HG03135 (cell line): ENCODE measurements around the gene GLTPD2.

Source experiments
- ATAC-seq: cut with Tn5 transposase; IDR thresholded peaks from one replicate; pipeline ENCODE4 v1.9.1; 2021; ENCODE audit warnings: mild to moderate bottlenecking, moderate library complexity; ENCODE audit not compliant: unreplicated experiment

Gene GLTPD2

GRCh38 chr17:4788807-4789700 is at the start of gene GLTPD2:
Gene GLTPD2 (plus strand): TSS chr17:4788964. CDS start chr17:4789012, 48 bp downstream.
- ATAC-seq = no peak

- ATAC-seq = no peak
Measured at GRCh38 chr17:4739122-4740024, 49.4 kb upstream of the GLTPD2 start, which contains the start of the genes CXCL16 and ZMYND15. Gene CXCL16 (minus strand): TSS chr17:4739928. CDS start chr17:4739339, 589 bp downstream. Gene ZMYND15 (plus strand): TSS chr17:4739833. CDS start chr17:4740549, 716 bp downstream.

GRCh38 chr17:4740025-4740351 is 48.8 kb upstream of the GLTPD2 start:
- no peak for ATAC-seq

- ATAC-seq = no peak
Measured at GRCh38 chr17:4740584-4740983, 48.2 kb upstream of the GLTPD2 start.

GRCh38 chr17:4741544-4741943 is 47.2 kb upstream of the GLTPD2 start:
- no peak for ATAC-seq

GRCh38 chr17:4742133-4742532 is 46.6 kb upstream of the GLTPD2 start:
- ATAC-seq = no peak

- ATAC-seq = no peak
Measured at GRCh38 chr17:4742629-4743028, 46.1 kb upstream of the GLTPD2 start.

- no peak for ATAC-seq
Measured at GRCh38 chr17:4743216-4743615, 45.5 kb upstream of the GLTPD2 start.

GRCh38 chr17:4743898-4744297 is 44.9 kb upstream of the GLTPD2 start:
- ATAC-seq = no peak

- no peak for ATAC-seq
Measured at GRCh38 chr17:4744999-4745969, 43.5 kb upstream of the GLTPD2 start.

GRCh38 chr17:4747847-4748246 is 40.9 kb upstream of the GLTPD2 start:
- no peak for ATAC-seq

GRCh38 chr17:4748686-4749085 is 40.1 kb upstream of the GLTPD2 start:
- ATAC-seq = no peak

GRCh38 chr17:4750606-4751005 is 38.2 kb upstream of the GLTPD2 start:
- no peak for ATAC-seq

- ATAC-seq = no peak
Measured at GRCh38 chr17:4751932-4752331, 36.8 kb upstream of the GLTPD2 start.

GRCh38 chr17:4753392-4753791 is 35.4 kb upstream of the GLTPD2 start:
- no peak for ATAC-seq

- no peak for ATAC-seq
Measured at GRCh38 chr17:4759776-4760236, 29.0 kb upstream of the GLTPD2 start.

GRCh38 chr17:4764595-4764994 is 24.2 kb upstream of the GLTPD2 start:
- ATAC-seq = no peak

- no peak for ATAC-seq
Measured at GRCh38 chr17:4766201-4766600, 22.6 kb upstream of the GLTPD2 start.

GRCh38 chr17:4766723-4767122 is 22.0 kb upstream of the GLTPD2 start:
- no peak for ATAC-seq

GRCh38 chr17:4768298-4768697 is 20.5 kb upstream of the GLTPD2 start:
- no peak for ATAC-seq
